Lower leg skin (tissue), 3 donors: ENCODE data around the gene SMIM23.

Experiments used
- POLR2A ChIP-seq, 2 donors: fragments of 450-650 bp; IDR thresholded peaks; one replicate each; pipeline ENCODE4 v1.6.1; 2016 to 2017; ENCODE audit warnings: antibody characterized with exemption in 2 of 2, mild to moderate bottlenecking in 1 of 2, moderate library complexity in 1 of 2
- TF ChIP-seq, protein P1 (sequence below), 3 donors: fragments of 450-650 bp; IDR thresholded peaks; one replicate each; pipeline ENCODE4 v1.5.1; 2016; ENCODE audit warnings: antibody characterized with exemption in 3 of 3, mild to moderate bottlenecking in 3 of 3, moderate library complexity in 2 of 3

DNA sequence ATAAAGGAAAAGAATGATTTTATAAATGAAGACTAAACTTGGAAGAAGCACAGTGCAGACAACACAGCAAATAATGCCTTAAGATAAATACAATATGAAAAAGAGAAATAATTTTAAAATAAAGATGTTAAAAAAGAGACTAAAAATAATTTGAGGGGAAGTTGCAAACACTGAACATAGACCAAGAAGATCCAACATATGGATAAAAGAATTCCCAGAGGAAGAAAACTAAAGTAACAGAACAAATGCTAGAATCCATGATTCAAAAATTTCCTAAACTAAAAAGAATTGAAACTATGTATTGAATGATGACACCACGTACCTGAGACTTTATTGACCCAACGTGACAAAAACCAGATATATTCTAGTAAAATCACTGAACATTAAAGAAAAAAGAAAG, 18.7 kb upstream of the SMIM23 start:
- TF ChIP-seq, protein P1, sequence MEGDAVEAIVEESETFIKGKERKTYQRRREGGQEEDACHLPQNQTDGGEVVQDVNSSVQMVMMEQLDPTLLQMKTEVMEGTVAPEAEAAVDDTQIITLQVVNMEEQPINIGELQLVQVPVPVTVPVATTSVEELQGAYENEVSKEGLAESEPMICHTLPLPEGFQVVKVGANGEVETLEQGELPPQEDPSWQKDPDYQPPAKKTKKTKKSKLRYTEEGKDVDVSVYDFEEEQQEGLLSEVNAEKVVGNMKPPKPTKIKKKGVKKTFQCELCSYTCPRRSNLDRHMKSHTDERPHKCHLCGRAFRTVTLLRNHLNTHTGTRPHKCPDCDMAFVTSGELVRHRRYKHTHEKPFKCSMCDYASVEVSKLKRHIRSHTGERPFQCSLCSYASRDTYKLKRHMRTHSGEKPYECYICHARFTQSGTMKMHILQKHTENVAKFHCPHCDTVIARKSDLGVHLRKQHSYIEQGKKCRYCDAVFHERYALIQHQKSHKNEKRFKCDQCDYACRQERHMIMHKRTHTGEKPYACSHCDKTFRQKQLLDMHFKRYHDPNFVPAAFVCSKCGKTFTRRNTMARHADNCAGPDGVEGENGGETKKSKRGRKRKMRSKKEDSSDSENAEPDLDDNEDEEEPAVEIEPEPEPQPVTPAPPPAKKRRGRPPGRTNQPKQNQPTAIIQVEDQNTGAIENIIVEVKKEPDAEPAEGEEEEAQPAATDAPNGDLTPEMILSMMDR (IDR thresholded peaks at IDR 0.05): no peak
- TF ChIP-seq POLR2A (IDR thresholded peaks at IDR 0.05): no peak
